AG10803 (cell line): ENCODE data around the gene CATSPERB.

Experiments
- DNase-seq: peaks from one replicate; pipeline ENCODE4 v3.0.0; 2010; ENCODE audit warnings: low read depth
- H3K4me3 ChIP-seq: 2 replicates; pipeline ENCODE4 v1.5.1; 2011; ENCODE audit warnings: mild to moderate bottlenecking, low read length, control low read depth
- CTCF ChIP-seq: conservative IDR thresholded peaks from 2 replicates; pipeline ENCODE4 v1.5.1; 2011; ENCODE audit warnings: mild to moderate bottlenecking, low read length, control low read depth, inconsistent platforms

Gene CATSPERB

DNA sequence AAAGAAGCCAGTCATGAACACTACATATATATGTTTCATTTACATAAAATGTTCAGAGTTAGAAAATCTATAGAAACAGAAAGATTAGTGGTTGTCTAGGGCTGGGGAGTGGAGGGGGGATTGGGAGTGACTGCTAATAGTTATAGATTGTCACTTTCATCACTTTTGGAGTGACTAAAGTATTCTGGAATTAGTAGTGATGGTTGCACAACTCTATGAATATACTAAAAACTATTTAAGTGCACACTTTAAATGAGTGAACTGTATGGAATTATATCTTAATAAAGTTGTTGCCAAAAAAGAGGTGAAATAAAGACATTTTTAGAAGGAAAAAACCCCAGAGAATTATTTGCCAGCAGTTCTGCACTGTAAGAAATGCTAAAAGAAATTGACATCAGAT is 9.5 kb downstream of the CATSPERB start:
- TF ChIP-seq CTCF, result no peak
- H3K4me3 ChIP-seq, result no peak overlapping the region
- peak; percentile 9 for DNase-seq

DNA sequence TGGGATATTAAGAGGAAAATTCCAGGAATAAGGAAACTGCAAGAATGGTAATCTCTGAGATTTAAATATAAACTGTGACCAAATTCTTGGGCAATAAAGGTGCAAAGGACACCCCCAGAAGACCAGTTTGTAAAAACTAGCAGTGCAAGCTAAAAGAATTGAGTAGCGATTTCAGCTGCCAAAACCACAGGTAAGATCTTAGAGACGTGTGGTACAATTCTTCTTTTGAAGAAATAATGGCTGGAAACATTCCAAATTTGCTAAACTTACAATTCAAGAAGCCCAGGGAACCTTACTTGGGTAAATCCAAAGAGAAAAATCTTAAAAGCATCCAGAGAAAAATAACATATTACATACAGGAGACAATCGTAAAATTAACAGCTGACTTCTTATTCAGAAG is 12.0 kb downstream of the CATSPERB start:
- H3K4me3 ChIP-seq, result no peak overlapping the region
- no peak for DNase-seq
- no peak for TF ChIP-seq CTCF

DNA sequence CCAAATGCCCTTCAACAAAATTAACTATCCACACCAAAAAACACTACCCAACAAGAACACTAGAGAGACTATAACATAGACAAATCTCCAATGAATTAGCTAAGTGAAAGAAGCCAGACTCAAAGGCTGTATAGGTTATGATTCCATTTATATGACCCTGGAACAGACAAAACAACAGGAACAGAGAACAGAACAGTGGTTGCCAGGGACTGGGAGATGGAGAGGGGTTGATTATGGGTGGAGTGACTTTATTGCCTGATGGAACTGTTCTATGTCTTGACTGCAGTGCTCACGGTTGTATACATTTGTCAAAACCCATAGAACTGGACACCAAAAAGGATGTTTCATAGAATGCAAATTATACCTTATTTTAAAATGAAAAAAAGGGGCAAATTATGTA is 14.9 kb downstream of the CATSPERB start:
- no peak overlapping the region for H3K4me3 ChIP-seq
- TF ChIP-seq CTCF, result no peak
- DNase-seq, result no peak

GRCh38 chr14:91714805-91715204 is 17.1 kb downstream of the CATSPERB start:
- no peak overlapping the region for H3K4me3 ChIP-seq
- DNase-seq, result no peak
- no peak for TF ChIP-seq CTCF

GRCh38 chr14:91708795-91709194 is 23.1 kb downstream of the CATSPERB start:
- TF ChIP-seq CTCF, result no peak
- H3K4me3 ChIP-seq, result no peak overlapping the region

GRCh38 chr14:91706996-91707395 is 24.9 kb downstream of the CATSPERB start:
- DNase-seq, result no peak
- H3K4me3 ChIP-seq, result no peak overlapping the region
- TF ChIP-seq CTCF, result no peak

More at GRCh38 chr14:91708795-91709194, 23.1 kb downstream of the CATSPERB start:
- DNase-seq, result no peak

DNA sequence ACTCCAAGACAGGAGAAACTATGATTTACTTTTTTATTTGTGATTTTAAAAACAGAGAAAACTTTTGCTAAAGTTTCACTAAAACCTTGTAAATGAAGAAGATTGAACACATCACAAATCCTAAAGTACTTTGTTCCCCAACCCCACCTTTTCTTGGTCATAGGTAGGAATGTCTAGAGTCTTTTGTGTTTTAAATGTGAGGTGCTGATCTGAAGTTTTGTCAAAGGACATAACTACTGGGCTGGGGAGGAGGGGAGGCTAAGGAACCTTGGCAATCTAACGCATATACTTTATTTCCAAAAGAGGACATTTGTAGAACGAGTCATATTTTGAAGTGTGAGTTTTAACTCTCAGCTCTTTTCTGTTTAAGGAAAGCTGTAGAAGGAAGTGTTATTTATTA is 37.2 kb downstream of the CATSPERB start:
- no peak overlapping the region for H3K4me3 ChIP-seq
- DNase-seq, result no peak
- TF ChIP-seq CTCF, result no peak
